Right renal cortex interstitium (tissue), 3 donors: Measurements from ENCODE around the gene ZSWIM3. TPM values are rescaled to one million over a fixed set of nuclear protein-coding genes. Genes with fewer than 3 reads are reported as not detected.

Experiments used
- DNase-seq, 3 donors: peaks; one replicate each; pipeline ENCODE4 v3.0.0-alpha.2; 2013; ENCODE audit warnings: low read depth in 3 of 3, low spot score in 2 of 3
- polyA plus RNA-seq, 3 donors: library from polyadenylated mRNA; unstranded; fragments of 120-200 nt; gene quantifications; one replicate each; pipeline ENCODE4 v1.2.1, GENCODE V29; 2013; ENCODE audit not compliant: insufficient read length in 3 of 3

ZSWIM3 gene
- polyA plus RNA-seq, 3 donors = 5.3 to 5.8 (median 5.6) TPM

GRCh38 chr20:45907219-45907948 is 50.0 kb downstream of the ZSWIM3 start:
- no peak for DNase-seq

- DNase-seq = no peak
These were observed 50.7 kb downstream of the ZSWIM3 start for GRCh38 chr20:45908084-45908483.

GRCh38 chr20:45909336-45909808 is 52.0 kb downstream of the ZSWIM3 start:
- no peak for DNase-seq

- DNase-seq = no peak
These were observed 52.6 kb downstream of the ZSWIM3 start for GRCh38 chr20:45909817-45910669.

- peak in 2 of 3 donors; percentile 93 to 94 for DNase-seq
These were observed 53.5 kb downstream of the ZSWIM3 start for GRCh38 chr20:45910670-45911485.

- peak in 1 of 3 donors; percentile 61 for DNase-seq
These were observed 54.3 kb downstream of the ZSWIM3 start, which contains the start of gene PLTP for GRCh38 chr20:45911486-45912343. Gene PLTP (minus strand): TSS chr20:45912155. CDS start chr20:45911452, 703 bp downstream.

GRCh38 chr20:45912344-45912682 is 54.9 kb downstream of the ZSWIM3 start:
- DNase-seq = no peak

- no peak for DNase-seq
These were observed 55.7 kb downstream of the ZSWIM3 start for GRCh38 chr20:45913116-45913515.

- no peak for DNase-seq
These were observed 60.4 kb downstream of the ZSWIM3 start for GRCh38 chr20:45917790-45918141.

GRCh38 chr20:45918182-45918737 is 60.8 kb downstream of the ZSWIM3 start:
- DNase-seq = no peak

- DNase-seq = no peak
These were observed 61.5 kb downstream of the ZSWIM3 start for GRCh38 chr20:45918779-45919537.

GRCh38 chr20:45919542-45920399 is 62.4 kb downstream of the ZSWIM3 start:
- peak in 2 of 3 donors; percentile 58 to 69 for DNase-seq

GRCh38 chr20:45920462-45921336 is 63.3 kb downstream of the ZSWIM3 start:
- no peak for DNase-seq

GRCh38 chr20:45921337-45922189 is 64.1 kb downstream of the ZSWIM3 start:
- DNase-seq = no peak

GRCh38 chr20:45924391-45925261 is 67.2 kb downstream of the ZSWIM3 start:
- DNase-seq = no peak
